Nephron (organoid): ENCODE data around the gene ANKRD33B.

Experiments used
- H3K27ac Mint-ChIP-seq, 3 experiments: 2 replicates each; pipeline ENCODE4 v1.8.0; 2020; ENCODE audit warnings: mixed read lengths in 3 of 3, mild to moderate bottlenecking in 2 of 3, moderate library complexity in 1 of 3
- H3K27me3 Mint-ChIP-seq: 2 replicates; pipeline ENCODE4 v1.8.0; 2021; ENCODE audit warnings: low read depth, mild to moderate bottlenecking, moderate library complexity, mixed read lengths
- H3K36me3 Mint-ChIP-seq: 2 replicates; pipeline ENCODE4 v1.8.0; 2020; ENCODE audit warnings: low read depth, mixed read lengths
- H3K4me1 Mint-ChIP-seq: 2 replicates; pipeline ENCODE4 v1.8.0; 2020; ENCODE audit warnings: mixed read lengths
- H3K4me3 Mint-ChIP-seq, 3 experiments: 2 replicates each; pipeline ENCODE4 v1.8.0; 2020; ENCODE audit warnings: mild to moderate bottlenecking in 3 of 3, mixed read lengths in 3 of 3, moderate library complexity in 2 of 3
- H3K9me3 Mint-ChIP-seq: 2 replicates; pipeline ENCODE4 v1.8.0; 2020; ENCODE audit warnings: mixed read lengths
- CTCF ChIP-seq, 3 experiments: fragments of 200-600 bp; sonication (generic); IDR thresholded peaks; one replicate each; pipeline ENCODE4 v1.5.0; 2021; ENCODE audit warnings: antibody characterized with exemption in 3 of 3; ENCODE audit not compliant: unreplicated experiment in 3 of 3

The ANKRD33B gene

DNA sequence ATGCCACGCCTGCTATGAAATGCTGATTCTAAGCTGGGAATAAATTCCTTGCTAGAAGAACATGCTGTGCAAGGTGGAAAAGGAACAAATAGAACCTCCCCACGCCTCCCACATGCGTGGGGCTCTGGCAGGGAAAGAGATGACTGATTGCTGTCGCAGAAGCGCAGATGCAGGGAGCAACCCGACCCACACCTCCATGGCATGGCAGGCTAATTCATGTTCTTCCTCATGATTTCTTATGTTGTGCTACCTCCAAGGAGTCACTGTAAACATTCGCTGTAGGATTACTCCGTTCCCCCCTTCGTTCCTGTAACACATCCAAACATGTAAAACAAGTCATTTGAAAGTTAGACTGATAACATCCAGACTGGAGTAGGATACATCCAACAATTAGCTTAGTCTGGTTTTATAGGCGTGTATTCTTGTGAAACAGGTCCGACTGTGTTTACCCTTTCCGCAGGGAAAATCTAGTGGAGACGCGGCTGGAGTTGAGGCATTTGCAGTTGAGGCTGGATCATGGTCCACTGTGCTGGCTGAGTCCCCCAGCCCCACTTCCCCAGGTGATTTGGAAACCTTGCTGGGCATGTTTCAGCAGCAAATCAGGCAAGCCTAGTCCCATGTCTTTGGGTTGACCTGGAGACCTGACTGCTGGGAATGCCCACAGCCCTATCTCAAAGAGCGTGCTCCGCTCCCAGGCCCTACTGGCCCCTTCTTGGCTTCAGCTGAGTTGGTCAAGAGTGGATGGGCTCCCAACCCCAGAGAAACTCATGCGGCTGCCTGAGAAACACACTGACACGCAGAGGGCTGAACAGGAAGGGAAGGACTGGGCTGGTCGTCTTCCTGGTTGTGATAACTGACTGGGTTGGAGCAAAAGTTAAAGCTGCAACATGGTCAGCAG lies 24.8 kb upstream of the ANKRD33B start:
- Mint-ChIP-seq H3K4me1 (peaks cover 10% of the 10 kb centered on the region), H3K9me3 (no peaks in the 10 kb centered on the region), H3K27ac (peak overlapping the region in 1 of 3 experiments; percentile 53), H3K36me3 (no peaks in the 10 kb centered on the region), H3K27me3 (peaks cover 29% of the 10 kb centered on the region), H3K4me3 (no peak overlapping the region)
- TF ChIP-seq CTCF (IDR thresholded peaks at IDR 0.05; ENCODE audit: unreplicated experiment in 3 of 3), result no peak

DNA sequence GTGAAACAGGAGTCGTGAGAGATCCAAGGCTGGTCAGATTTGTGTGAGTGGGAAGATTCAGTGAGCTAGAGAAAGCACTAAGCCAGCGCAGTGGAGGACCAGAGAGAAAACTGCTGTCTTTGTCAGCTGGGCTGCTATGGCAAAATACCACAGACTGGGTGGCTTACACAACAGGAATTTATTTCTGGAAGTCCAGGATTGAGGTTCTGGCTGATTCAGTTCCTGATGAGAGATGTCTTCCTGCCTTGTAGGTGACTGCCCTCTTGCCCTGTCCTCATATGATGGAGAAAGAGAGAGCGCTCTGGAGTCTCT lies 24.2 kb upstream of the ANKRD33B start:
- no peaks in the 10 kb centered on the region for H3K9me3 Mint-ChIP-seq
- no peaks in the 10 kb centered on the region for H3K36me3 Mint-ChIP-seq
- peaks cover 8% of the 10 kb centered on the region for H3K4me1 Mint-ChIP-seq

GRCh38 chr5:10540036-10540544 lies 23.8 kb upstream of the ANKRD33B start:
- Mint-ChIP-seq H3K4me1 (peaks cover 5% of the 10 kb centered on the region), H3K36me3 (no peaks in the 10 kb centered on the region), H3K27ac (no peak overlapping the region), H3K4me3 (no peak overlapping the region), H3K9me3 (no peaks in the 10 kb centered on the region), H3K27me3 (peaks cover 35% of the 10 kb centered on the region)
- TF ChIP-seq CTCF (IDR thresholded peaks at IDR 0.05; ENCODE audit: unreplicated experiment in 3 of 3), result no peak

More for the DNA sequence above, 24.2 kb upstream of the ANKRD33B start:
- TF ChIP-seq CTCF (IDR thresholded peaks at IDR 0.05; ENCODE audit: unreplicated experiment in 3 of 3), result no peak
- no peak overlapping the region for H3K27ac Mint-ChIP-seq
- H3K27me3 Mint-ChIP-seq, result peaks cover 32% of the 10 kb centered on the region
- H3K4me3 Mint-ChIP-seq, result no peak overlapping the region

DNA sequence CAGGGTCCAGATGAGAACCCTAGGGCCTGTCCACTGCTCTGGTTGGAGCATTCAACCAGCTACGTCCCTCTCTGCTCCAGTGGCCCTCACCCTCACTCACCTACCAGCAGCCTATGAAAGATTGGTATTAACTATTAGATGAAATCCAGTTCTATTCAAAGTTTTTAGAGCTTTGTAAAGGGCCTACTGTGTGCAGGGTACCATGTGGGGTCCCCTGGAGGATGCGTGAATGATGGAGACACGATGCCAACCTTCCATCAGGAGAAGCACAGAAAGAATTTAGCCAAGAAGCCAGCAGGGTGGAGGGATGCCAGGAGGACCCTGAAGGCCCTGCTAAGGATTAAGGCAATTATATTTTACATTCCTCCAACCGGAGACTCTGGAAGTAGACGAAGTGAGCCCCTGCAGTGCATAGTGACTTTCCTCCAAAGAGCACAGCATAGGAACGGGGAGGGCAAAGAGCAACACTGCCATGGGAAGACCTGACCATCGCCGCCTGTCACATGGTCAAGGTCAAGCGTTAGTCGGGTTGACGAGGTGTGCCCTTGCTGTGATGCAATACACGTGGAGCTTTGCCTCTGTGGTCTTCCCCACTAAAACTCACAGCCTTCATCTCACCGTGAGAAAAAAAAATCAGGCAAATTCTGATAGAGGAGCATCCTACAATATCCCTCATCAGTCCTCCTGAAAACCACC lies 22.8 kb upstream of the ANKRD33B start:
- no peak for TF ChIP-seq CTCF (IDR thresholded peaks at IDR 0.05; ENCODE audit: unreplicated experiment in 3 of 3)
- H3K4me1 Mint-ChIP-seq, result peaks cover 5% of the 10 kb centered on the region
- H3K4me3 Mint-ChIP-seq, result no peak overlapping the region
- H3K36me3 Mint-ChIP-seq, result no peaks in the 10 kb centered on the region
- no peak overlapping the region for H3K27ac Mint-ChIP-seq
- peaks cover 43% of the 10 kb centered on the region for H3K27me3 Mint-ChIP-seq
- no peaks in the 10 kb centered on the region for H3K9me3 Mint-ChIP-seq

- TF ChIP-seq CTCF (IDR thresholded peaks at IDR 0.05; ENCODE audit: unreplicated experiment in 3 of 3), result no peak
- peaks cover 48% of the 10 kb centered on the region for H3K27me3 Mint-ChIP-seq
- H3K36me3 Mint-ChIP-seq, result no peaks in the 10 kb centered on the region
- H3K9me3 Mint-ChIP-seq, result no peaks in the 10 kb centered on the region
- H3K4me3 Mint-ChIP-seq, result no peak overlapping the region
- peaks cover 3% of the 10 kb centered on the region for H3K4me1 Mint-ChIP-seq
- H3K27ac Mint-ChIP-seq, result no peak overlapping the region
Observed at GRCh38 chr5:10542055-10542550, 21.8 kb upstream of the ANKRD33B start.
